Limb (tissue), 2 donors: ENCODE data around the gene MAMLD1.

Experiments
- DNase-seq, 2 donors: peaks; one replicate each; pipeline ENCODE4 v3.0.0-alpha.2; 2016; ENCODE audit errors: extremely low spot score in 2 of 2

MAMLD1 gene

GRCh38 chrX:150456466-150456865, 93.3 kb downstream of the MAMLD1 start:
- no peak for DNase-seq

GRCh38 chrX:150456941-150457340, 93.8 kb downstream of the MAMLD1 start:
- DNase-seq: no peak

- no peak for DNase-seq
Observed at GRCh38 chrX:150459196-150459595, 96.1 kb downstream of the MAMLD1 start.

- DNase-seq: no peak
Observed at GRCh38 chrX:150460063-150460462, 96.9 kb downstream of the MAMLD1 start.

GRCh38 chrX:150460781-150461180, 97.7 kb downstream of the MAMLD1 start:
- DNase-seq: no peak

- DNase-seq: no peak
Observed at GRCh38 chrX:150463566-150463965, 100.4 kb downstream of the MAMLD1 start.

- no peak for DNase-seq
Observed at GRCh38 chrX:150464001-150464400, 100.9 kb downstream of the MAMLD1 start.

GRCh38 chrX:150465326-150465725, 102.2 kb downstream of the MAMLD1 start:
- no peak for DNase-seq

- no peak for DNase-seq
Observed at GRCh38 chrX:150465881-150466775, 103.0 kb downstream of the MAMLD1 start.

- no peak for DNase-seq
Observed at GRCh38 chrX:150472306-150472705, 109.2 kb downstream of the MAMLD1 start.

GRCh38 chrX:150473371-150473770, 110.3 kb downstream of the MAMLD1 start:
- no peak for DNase-seq

- no peak for DNase-seq
Observed at GRCh38 chrX:150475461-150475860, 112.3 kb downstream of the MAMLD1 start.

GRCh38 chrX:150476164-150476699, 113.1 kb downstream of the MAMLD1 start:
- DNase-seq: peak in 1 of 2 donors; percentile 3

GRCh38 chrX:150477371-150477770, 114.3 kb downstream of the MAMLD1 start:
- no peak for DNase-seq

GRCh38 chrX:150478496-150479492, 115.7 kb downstream of the MAMLD1 start:
- DNase-seq: no peak

- DNase-seq: no peak
Observed at GRCh38 chrX:150482537-150483206, 119.6 kb downstream of the MAMLD1 start.

- no peak for DNase-seq
Observed at GRCh38 chrX:150483356-150483985, 120.4 kb downstream of the MAMLD1 start.

GRCh38 chrX:150486011-150486410, 122.9 kb downstream of the MAMLD1 start:
- no peak for DNase-seq

GRCh38 chrX:150487369-150488094, 124.4 kb downstream of the MAMLD1 start:
- DNase-seq: no peak
